GM12865 (cell line): Measurements from ENCODE around the gene FAM222A.

Source experiments
- DNase-seq: peaks from one replicate; pipeline ENCODE4 v3.0.0; 2010; ENCODE audit warnings: low read depth
- H3K4me3 ChIP-seq: 2 replicates; pipeline ENCODE4 v1.5.1; 2011; ENCODE audit warnings: mild to moderate bottlenecking, low read depth, low read length, control low read depth
- CTCF ChIP-seq: IDR thresholded peaks from 2 replicates; pipeline ENCODE4 v1.5.1; 2011; ENCODE audit warnings: low read length, control low read depth, low read depth, inconsistent platforms; ENCODE audit not compliant: insufficient read depth; ENCODE audit errors: missing control alignments

The FAM222A gene

GRCh38 chr12:109741286-109741969 is 27.8 kb downstream of the FAM222A start:
- no peak for TF ChIP-seq CTCF
- DNase-seq = no peak
- no peak overlapping the region for H3K4me3 ChIP-seq

GRCh38 chr12:109741970-109742703 is 28.5 kb downstream of the FAM222A start:
- TF ChIP-seq CTCF = no peak
- DNase-seq = no peak
- no peak overlapping the region for H3K4me3 ChIP-seq

GRCh38 chr12:109743076-109743910 is 29.7 kb downstream of the FAM222A start:
- no peak for TF ChIP-seq CTCF
- no peak overlapping the region for H3K4me3 ChIP-seq
- no peak for DNase-seq

GRCh38 chr12:109744026-109744425 is 30.4 kb downstream of the FAM222A start:
- H3K4me3 ChIP-seq = no peak overlapping the region
- TF ChIP-seq CTCF = no peak
- DNase-seq = no peak

- DNase-seq = no peak
- no peak for TF ChIP-seq CTCF
- H3K4me3 ChIP-seq = no peak overlapping the region
Observed at GRCh38 chr12:109744986-109745942, 31.6 kb downstream of the FAM222A start.
